ENCODE measurements around the gene TIPARP.

Gene TIPARP

GRCh38 chr3:156725682-156726081 lies 51.3 kb downstream of the TIPARP start:
- H2BK120ac ChIP-seq (ENCODE audit: low read depth, low read length) = no peak overlapping the region
- no peak overlapping the region for H4K91ac ChIP-seq (ENCODE audit: low read depth, low read length, poor library complexity)
- H3K23ac ChIP-seq (ENCODE audit: low read depth, low read length, poor library complexity) = no peak overlapping the region
- H3K27ac ChIP-seq (replicated peaks; ENCODE audit: low read length) = no peak overlapping the region
- H2BK12ac ChIP-seq (ENCODE audit: low read length) = no peak overlapping the region
- no peak overlapping the region for H2BK5ac ChIP-seq (ENCODE audit: low read length)
- no peak overlapping the region for H3K18ac ChIP-seq (ENCODE audit: low read length)
- H4K8ac ChIP-seq (ENCODE audit: low read depth, low read length) = no peak overlapping the region
- H3K4me3 ChIP-seq (ENCODE audit: low read length in 2 of 2) = no peak overlapping the region
- H3K14ac ChIP-seq (ENCODE audit: low read length) = no peak overlapping the region
- no peaks in the 10 kb centered on the region for H3K79me1 ChIP-seq (ENCODE audit: low read depth, low read length)
- peaks cover 7 to 21% of the 10 kb centered on the region in 2 donors for H3K4me1 ChIP-seq (ENCODE audit: control insufficient read depth in 2 of 2, insufficient read depth in 1 of 2, low read depth in 1 of 2, low read length in 2 of 2)
- H3K9me3 ChIP-seq (replicated peaks in 1 of 2; ENCODE audit: control insufficient read depth in 2 of 2, insufficient read depth in 1 of 2, low read depth in 1 of 2, low read length in 2 of 2) = peaks cover 0 to 2% of the 10 kb centered on the region in 2 donors
- H3K4me2 ChIP-seq (ENCODE audit: insufficient read depth, low read length, poor library complexity, severe bottlenecking) = no peak overlapping the region
- no peak overlapping the region for H3K4ac ChIP-seq (ENCODE audit: low read length)
- H3K9ac ChIP-seq (ENCODE audit: low read depth, low read length, poor library complexity) = no peak overlapping the region
- H3K27me3 ChIP-seq (ENCODE audit: control insufficient read depth in 3 of 3, insufficient read depth in 3 of 3, low read depth in 1 of 3, low read length in 3 of 3) = no peaks in the 10 kb centered on the region
- H2AFZ ChIP-seq (ENCODE audit: low read length) = no peak overlapping the region
- no CpG with 5 or more reads among the region's 4 CpGs for WGBS, 2 donors (ENCODE audit: extremely low coverage in 2 of 2, insufficient read length in 2 of 2, insufficient replicate concordance in 1 of 2)
- H2BK15ac ChIP-seq (ENCODE audit: low read length) = no peak overlapping the region
- DNase-seq (ENCODE audit: low spot score) = no peak
- no peaks in the 10 kb centered on the region for H3K36me3 ChIP-seq (replicated peaks in 1 of 2; ENCODE audit: control insufficient read depth in 2 of 2, insufficient read depth in 2 of 2, low read length in 2 of 2)
- no peak overlapping the region for H2AK5ac ChIP-seq (ENCODE audit: low read depth, low read length)

- no peak overlapping the region for H3K18ac ChIP-seq (ENCODE audit: low read length)
- no peak overlapping the region for H3K4me2 ChIP-seq (ENCODE audit: insufficient read depth, low read length, poor library complexity, severe bottlenecking)
- no peak overlapping the region for H2AK5ac ChIP-seq (ENCODE audit: low read depth, low read length)
- H3K27me3 ChIP-seq (ENCODE audit: control insufficient read depth in 3 of 3, insufficient read depth in 3 of 3, low read depth in 1 of 3, low read length in 3 of 3) = no peaks in the 10 kb centered on the region
- no peak overlapping the region for H4K91ac ChIP-seq (ENCODE audit: low read depth, low read length, poor library complexity)
- no peak overlapping the region for H2BK15ac ChIP-seq (ENCODE audit: low read length)
- H2BK12ac ChIP-seq (ENCODE audit: low read length) = no peak overlapping the region
- no peak overlapping the region for H4K8ac ChIP-seq (ENCODE audit: low read depth, low read length)
- no peaks in the 10 kb centered on the region for H3K36me3 ChIP-seq (replicated peaks in 1 of 2; ENCODE audit: control insufficient read depth in 2 of 2, insufficient read depth in 2 of 2, low read length in 2 of 2)
- H3K14ac ChIP-seq (ENCODE audit: low read length) = no peak overlapping the region
- H3K4me1 ChIP-seq (ENCODE audit: control insufficient read depth in 2 of 2, insufficient read depth in 1 of 2, low read depth in 1 of 2, low read length in 2 of 2) = peaks cover 7 to 14% of the 10 kb centered on the region in 2 donors
- DNase-seq (ENCODE audit: low spot score) = no peak
- no peak overlapping the region for H2AFZ ChIP-seq (ENCODE audit: low read length)
- H3K27ac ChIP-seq (replicated peaks; ENCODE audit: low read length) = no peak overlapping the region
- H3K4ac ChIP-seq (ENCODE audit: low read length) = no peak overlapping the region
- H3K4me3 ChIP-seq (ENCODE audit: low read length in 2 of 2) = no peak overlapping the region
- no peaks in the 10 kb centered on the region for H3K79me1 ChIP-seq (ENCODE audit: low read depth, low read length)
- H3K9ac ChIP-seq (ENCODE audit: low read depth, low read length, poor library complexity) = no peak overlapping the region
- no peak overlapping the region for H3K23ac ChIP-seq (ENCODE audit: low read depth, low read length, poor library complexity)
- WGBS, 2 donors (ENCODE audit: extremely low coverage in 2 of 2, insufficient read length in 2 of 2, insufficient replicate concordance in 1 of 2) = no CpG with 5 or more reads among the region's 1 CpG
- no peak overlapping the region for H2BK5ac ChIP-seq (ENCODE audit: low read length)
- H2BK120ac ChIP-seq (ENCODE audit: low read depth, low read length) = no peak overlapping the region
- H3K9me3 ChIP-seq (replicated peaks in 1 of 2; ENCODE audit: control insufficient read depth in 2 of 2, insufficient read depth in 1 of 2, low read depth in 1 of 2, low read length in 2 of 2) = peaks cover 0 to 2% of the 10 kb centered on the region in 2 donors
These were observed 52.1 kb downstream of the TIPARP start for GRCh38 chr3:156726456-156726855.

GRCh38 chr3:156727519-156728205 lies 53.3 kb downstream of the TIPARP start:
- no peak overlapping the region for H4K91ac ChIP-seq (ENCODE audit: low read depth, low read length, poor library complexity)
- no peak overlapping the region for H3K18ac ChIP-seq (ENCODE audit: low read length)
- peaks cover 9% of the 10 kb centered on the region in 2 donors for H3K4me1 ChIP-seq (ENCODE audit: control insufficient read depth in 2 of 2, insufficient read depth in 1 of 2, low read depth in 1 of 2, low read length in 2 of 2)
- H3K9ac ChIP-seq (ENCODE audit: low read depth, low read length, poor library complexity) = no peak overlapping the region
- no peak for DNase-seq (ENCODE audit: low spot score)
- no peak overlapping the region for H3K23ac ChIP-seq (ENCODE audit: low read depth, low read length, poor library complexity)
- no CpG with 5 or more reads among the region's 3 CpGs for WGBS, 2 donors (ENCODE audit: extremely low coverage in 2 of 2, insufficient read length in 2 of 2, insufficient replicate concordance in 1 of 2)
- no peak overlapping the region for H3K4ac ChIP-seq (ENCODE audit: low read length)
- no peak overlapping the region for H3K4me2 ChIP-seq (ENCODE audit: insufficient read depth, low read length, poor library complexity, severe bottlenecking)
- no peaks in the 10 kb centered on the region for H3K79me1 ChIP-seq (ENCODE audit: low read depth, low read length)
- no peaks in the 10 kb centered on the region for H3K36me3 ChIP-seq (replicated peaks in 1 of 2; ENCODE audit: control insufficient read depth in 2 of 2, insufficient read depth in 2 of 2, low read length in 2 of 2)
- H2BK120ac ChIP-seq (ENCODE audit: low read depth, low read length) = no peak overlapping the region
- peaks cover 0 to 2% of the 10 kb centered on the region in 2 donors for H3K9me3 ChIP-seq (replicated peaks in 1 of 2; ENCODE audit: control insufficient read depth in 2 of 2, insufficient read depth in 1 of 2, low read depth in 1 of 2, low read length in 2 of 2)
- no peak overlapping the region for H3K4me3 ChIP-seq (ENCODE audit: low read length in 2 of 2)
- no peak overlapping the region for H2BK15ac ChIP-seq (ENCODE audit: low read length)
- no peak overlapping the region for H2BK5ac ChIP-seq (ENCODE audit: low read length)
- H3K14ac ChIP-seq (ENCODE audit: low read length) = no peak overlapping the region
- no peak overlapping the region for H2AFZ ChIP-seq (ENCODE audit: low read length)
- no peak overlapping the region for H2AK5ac ChIP-seq (ENCODE audit: low read depth, low read length)
- no peak overlapping the region for H3K27ac ChIP-seq (replicated peaks; ENCODE audit: low read length)
- no peak overlapping the region for H2BK12ac ChIP-seq (ENCODE audit: low read length)
- H4K8ac ChIP-seq (ENCODE audit: low read depth, low read length) = no peak overlapping the region
- H3K27me3 ChIP-seq (ENCODE audit: control insufficient read depth in 3 of 3, insufficient read depth in 3 of 3, low read depth in 1 of 3, low read length in 3 of 3) = no peaks in the 10 kb centered on the region

GRCh38 chr3:156728267-156728985 lies 54.0 kb downstream of the TIPARP start:
- no peak overlapping the region for H2AFZ ChIP-seq (ENCODE audit: low read length)
- no peaks in the 10 kb centered on the region for H3K36me3 ChIP-seq (replicated peaks in 1 of 2; ENCODE audit: control insufficient read depth in 2 of 2, insufficient read depth in 2 of 2, low read length in 2 of 2)
- H4K8ac ChIP-seq (ENCODE audit: low read depth, low read length) = no peak overlapping the region
- H2AK5ac ChIP-seq (ENCODE audit: low read depth, low read length) = no peak overlapping the region
- H2BK120ac ChIP-seq (ENCODE audit: low read depth, low read length) = no peak overlapping the region
- no peak overlapping the region for H2BK5ac ChIP-seq (ENCODE audit: low read length)
- H3K14ac ChIP-seq (ENCODE audit: low read length) = no peak overlapping the region
- H4K91ac ChIP-seq (ENCODE audit: low read depth, low read length, poor library complexity) = no peak overlapping the region
- no peak overlapping the region for H3K9ac ChIP-seq (ENCODE audit: low read depth, low read length, poor library complexity)
- no peaks in the 10 kb centered on the region for H3K79me1 ChIP-seq (ENCODE audit: low read depth, low read length)
- no peak overlapping the region for H2BK12ac ChIP-seq (ENCODE audit: low read length)
- H3K4me2 ChIP-seq (ENCODE audit: insufficient read depth, low read length, poor library complexity, severe bottlenecking) = no peak overlapping the region
- no peak overlapping the region for H3K27ac ChIP-seq (replicated peaks; ENCODE audit: low read length)
- no peak overlapping the region for H3K23ac ChIP-seq (ENCODE audit: low read depth, low read length, poor library complexity)
- H3K4ac ChIP-seq (ENCODE audit: low read length) = no peak overlapping the region
- no CpG with 5 or more reads among the region's 7 CpGs for WGBS, 2 donors (ENCODE audit: extremely low coverage in 2 of 2, insufficient read length in 2 of 2, insufficient replicate concordance in 1 of 2)
- H3K27me3 ChIP-seq (ENCODE audit: control insufficient read depth in 3 of 3, insufficient read depth in 3 of 3, low read depth in 1 of 3, low read length in 3 of 3) = no peaks in the 10 kb centered on the region
- H3K4me1 ChIP-seq (ENCODE audit: control insufficient read depth in 2 of 2, insufficient read depth in 1 of 2, low read depth in 1 of 2, low read length in 2 of 2) = peaks cover 9% of the 10 kb centered on the region in 2 donors
- no peak overlapping the region for H2BK15ac ChIP-seq (ENCODE audit: low read length)
- H3K4me3 ChIP-seq (ENCODE audit: low read length in 2 of 2) = no peak overlapping the region
- DNase-seq (ENCODE audit: low spot score) = no peak
- peaks cover 0 to 2% of the 10 kb centered on the region in 2 donors for H3K9me3 ChIP-seq (replicated peaks in 1 of 2; ENCODE audit: control insufficient read depth in 2 of 2, insufficient read depth in 1 of 2, low read depth in 1 of 2, low read length in 2 of 2)
- no peak overlapping the region for H3K18ac ChIP-seq (ENCODE audit: low read length)

Measured in neuronal stem cell (in vitro differentiated cells).